GM19468 (cell line): ENCODE data around the gene SPATA20.
A peak's percentile ranks its signal among the peaks of the same experiment; 100 is the strongest.

Experiments used
- ATAC-seq: cut with Tn5 transposase; IDR thresholded peaks from one replicate; pipeline ENCODE4 v1.9.1; 2021; ENCODE audit warnings: mild to moderate bottlenecking, moderate library complexity, moderate number of reproducible peaks; ENCODE audit not compliant: unreplicated experiment; ENCODE audit errors: extremely low read depth

The SPATA20 gene

DNA sequence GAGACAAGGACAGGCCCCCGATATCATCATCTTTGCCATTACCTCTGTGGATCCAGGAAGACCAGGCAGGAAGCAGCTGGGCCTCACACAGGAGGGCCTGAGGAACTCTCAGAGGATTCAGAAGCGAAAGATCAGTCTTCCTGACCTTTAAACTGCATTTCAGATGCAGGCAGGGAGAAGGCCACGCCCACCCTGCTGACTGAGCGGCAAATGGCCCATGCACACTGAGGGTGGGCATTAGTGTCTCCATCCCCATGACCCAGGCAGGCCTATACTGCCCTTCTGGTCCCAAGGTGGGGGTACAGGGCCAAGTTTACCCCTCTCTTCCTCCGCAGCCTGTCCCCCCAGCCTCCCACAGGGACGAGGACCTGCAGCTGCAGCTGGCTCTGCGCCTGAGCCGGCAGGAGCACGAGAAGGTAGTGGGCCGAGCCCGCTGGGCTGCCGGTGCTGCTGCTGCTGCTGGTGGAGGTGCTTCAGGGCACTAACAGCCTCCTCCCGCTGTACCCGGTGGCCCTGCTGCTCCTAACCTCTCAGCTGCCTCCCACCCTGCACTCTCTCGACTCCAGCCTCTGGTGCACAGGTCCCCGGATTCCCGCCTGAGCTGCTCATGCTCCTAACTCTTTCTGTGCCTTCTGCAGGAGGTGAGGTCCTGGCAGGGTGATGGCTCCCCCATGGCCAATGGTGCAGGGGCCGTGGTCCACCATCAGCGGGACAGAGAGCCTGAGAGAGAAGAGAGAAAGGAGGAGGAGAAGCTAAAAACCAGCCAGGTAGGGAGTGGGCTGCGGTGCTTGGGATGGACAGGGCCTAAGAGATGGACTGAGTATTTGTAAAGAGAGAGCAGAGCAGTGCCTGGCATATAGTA is 8.2 kb upstream of the SPATA20 start:
- ATAC-seq = no peak

DNA sequence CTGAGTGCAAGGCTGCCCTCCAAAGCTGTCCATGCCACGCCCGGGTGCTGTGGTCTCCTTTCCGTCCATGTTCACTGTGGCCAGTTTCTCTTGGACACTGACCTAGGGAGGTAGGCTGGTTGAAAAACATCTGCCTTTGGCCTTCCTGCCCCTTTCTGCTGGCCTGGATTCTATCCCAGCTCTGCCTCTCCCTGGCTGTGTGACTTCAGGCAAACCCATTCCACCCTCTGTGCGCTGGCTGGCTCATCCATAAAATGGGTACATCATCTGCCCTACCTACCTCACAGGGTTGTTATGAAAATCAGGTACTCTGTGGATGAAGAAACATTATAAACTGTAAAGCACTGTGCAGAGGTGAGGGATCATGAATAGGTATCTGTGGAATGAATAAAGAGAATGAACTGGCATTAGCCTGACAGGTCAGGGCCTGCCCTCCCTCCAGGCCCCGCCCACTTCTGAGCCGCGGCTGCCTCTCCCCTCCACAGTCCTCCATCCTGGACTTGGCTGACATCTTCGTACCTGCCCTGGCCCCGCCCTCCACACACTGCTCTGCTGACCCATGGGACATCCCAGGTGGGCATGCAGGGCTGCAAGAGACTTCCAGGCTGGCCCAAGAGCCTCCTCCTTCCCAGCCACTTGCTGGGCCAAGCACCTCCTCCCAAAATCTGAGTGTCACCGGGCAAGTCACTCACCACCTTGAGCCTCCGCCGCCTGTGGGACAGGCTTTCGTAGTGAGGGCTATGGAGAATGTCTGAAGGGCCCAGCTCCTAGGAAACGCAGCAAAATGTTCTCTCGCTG is 7.0 kb upstream of the SPATA20 start:
- no peak for ATAC-seq

DNA sequence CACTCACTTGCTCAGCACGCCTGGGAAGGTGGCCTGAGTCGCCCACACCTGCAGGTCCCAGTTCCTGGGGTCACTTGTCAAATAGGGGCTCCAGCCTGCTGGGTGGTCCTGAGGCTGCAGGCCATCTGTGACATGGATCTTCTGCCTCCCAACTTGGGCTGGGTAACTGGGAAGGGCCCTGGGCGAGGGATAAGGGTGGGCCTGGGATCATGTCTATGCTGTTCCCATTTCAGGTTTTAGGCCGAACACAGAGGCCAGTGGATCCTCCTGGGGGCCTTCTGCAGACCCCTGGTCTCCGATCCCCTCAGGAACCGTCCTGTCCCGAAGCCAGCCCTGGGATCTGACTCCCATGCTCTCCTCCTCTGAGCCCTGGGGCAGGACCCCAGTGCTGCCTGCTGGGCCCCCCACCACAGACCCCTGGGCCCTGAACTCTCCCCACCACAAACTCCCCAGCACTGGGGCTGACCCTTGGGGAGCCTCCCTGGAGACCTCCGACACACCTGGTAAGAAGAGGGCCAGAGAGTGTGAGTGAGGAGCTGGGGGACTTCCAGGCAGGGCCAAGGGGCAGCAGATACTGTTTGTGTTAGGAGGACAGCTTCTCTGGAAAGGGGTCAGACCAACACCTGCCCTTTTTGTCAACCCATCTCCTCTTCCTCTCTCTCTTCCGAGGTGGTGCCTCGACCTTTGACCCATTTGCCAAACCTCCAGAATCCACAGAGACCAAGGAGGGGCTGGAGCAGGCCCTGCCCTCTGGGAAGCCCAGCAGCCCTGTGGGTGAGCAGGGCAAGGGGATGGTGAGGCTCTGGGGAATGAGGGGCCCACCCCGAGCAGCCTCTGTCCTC is 6.2 kb upstream of the SPATA20 start:
- ATAC-seq = no peak

DNA sequence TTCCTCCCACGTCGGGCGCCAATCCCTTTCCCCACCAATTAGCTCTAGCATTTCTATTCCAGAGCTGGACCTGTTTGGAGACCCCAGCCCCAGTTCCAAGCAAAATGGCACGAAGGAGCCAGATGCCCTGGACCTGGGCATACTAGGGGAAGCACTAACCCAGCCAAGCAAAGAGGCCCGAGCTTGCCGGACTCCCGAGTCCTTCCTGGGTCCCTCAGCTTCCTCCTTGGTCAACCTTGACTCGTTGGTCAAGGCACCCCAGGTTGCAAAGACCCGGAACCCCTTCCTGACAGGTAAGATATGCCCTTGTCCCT is 5.6 kb upstream of the SPATA20 start:
- no peak for ATAC-seq

DNA sequence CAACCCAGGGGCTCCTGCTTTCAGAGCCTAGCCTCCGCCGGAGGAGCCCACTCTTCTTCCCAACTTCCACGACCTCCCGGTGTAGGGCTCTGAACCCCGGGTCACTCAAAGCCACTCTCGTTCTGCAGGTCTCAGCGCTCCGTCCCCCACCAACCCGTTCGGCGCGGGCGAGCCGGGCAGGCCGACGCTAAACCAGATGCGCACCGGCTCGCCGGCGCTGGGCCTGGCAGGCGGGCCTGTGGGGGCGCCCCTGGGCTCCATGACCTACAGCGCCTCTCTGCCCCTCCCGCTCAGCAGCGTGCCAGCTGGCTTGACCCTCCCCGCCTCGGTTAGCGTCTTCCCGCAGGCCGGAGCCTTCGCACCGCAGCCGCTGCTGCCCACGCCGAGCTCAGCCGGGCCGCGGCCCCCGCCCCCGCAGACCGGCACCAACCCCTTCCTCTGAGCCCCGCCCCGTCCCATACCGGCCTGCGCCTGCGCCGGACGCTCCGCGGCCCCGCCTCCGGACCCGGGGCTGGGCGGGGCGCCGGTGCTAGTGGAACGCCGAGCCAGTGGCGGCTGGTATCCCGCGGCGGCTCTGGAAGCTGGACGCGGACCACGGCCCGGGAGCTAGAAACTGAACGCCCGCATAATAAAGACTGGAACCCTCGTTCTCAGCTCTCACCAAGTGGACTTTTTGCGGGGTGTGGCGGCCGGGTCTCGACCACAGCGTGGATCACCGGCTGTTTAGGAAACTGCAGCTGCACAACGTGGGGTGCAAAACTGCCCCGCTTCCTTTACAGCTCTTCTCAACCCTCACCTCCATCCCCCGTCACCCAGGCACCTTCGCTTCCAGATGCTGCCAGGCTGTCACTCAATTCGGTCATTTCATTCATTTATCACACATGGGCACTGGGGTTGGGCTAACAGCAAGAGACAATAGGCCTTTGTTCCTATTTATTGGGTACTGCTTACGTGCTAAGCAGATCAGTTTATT is 5.0 kb upstream of the SPATA20 start:
- ATAC-seq = peak; percentile 64

DNA sequence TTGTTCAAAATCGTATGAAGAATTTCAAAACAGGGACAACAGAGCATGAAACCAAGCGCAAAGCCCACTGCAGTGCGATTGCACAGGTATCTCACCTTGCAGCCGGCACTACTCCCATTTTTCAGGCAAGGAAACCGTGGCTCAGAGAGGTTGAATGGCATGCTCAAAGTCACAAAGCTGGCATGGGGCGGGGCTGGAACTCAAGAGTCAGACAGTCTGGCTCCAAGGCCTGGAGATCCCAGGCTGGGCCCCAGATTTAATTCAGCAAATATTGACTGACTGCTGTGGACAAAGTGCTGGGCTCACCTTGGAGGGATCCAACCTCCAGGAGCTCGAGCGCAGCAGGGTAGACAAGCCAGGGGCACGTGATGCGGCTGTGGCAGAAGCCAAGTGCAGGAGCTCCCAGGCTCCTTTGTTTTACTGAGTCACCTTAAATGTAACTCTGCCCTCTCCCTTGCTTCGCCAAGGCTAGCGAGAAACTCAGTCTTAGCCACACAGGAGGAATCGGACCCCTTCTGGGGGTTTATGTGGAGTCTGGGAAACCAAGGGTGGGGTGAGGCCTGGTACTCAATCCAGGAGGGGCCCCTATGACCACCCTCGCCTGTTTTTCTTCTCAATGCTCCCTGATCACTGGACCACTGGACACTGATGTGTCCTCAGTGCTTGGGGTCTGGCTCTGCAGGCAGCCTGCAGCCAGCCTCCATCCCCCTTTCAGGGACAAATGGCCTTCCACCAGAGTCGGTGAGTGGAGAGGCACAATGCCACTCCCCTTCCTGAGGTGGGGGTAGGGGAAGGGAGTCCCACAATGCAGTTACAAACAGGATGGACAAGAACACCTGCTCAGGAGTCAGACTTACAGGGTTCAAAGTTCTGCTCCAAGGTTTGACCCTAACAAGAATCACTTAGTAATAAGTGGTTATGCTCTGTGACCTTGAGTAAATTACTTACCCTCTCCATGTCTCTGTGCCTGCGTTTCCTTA is 3.9 kb upstream of the SPATA20 start:
- ATAC-seq = no peak

DNA sequence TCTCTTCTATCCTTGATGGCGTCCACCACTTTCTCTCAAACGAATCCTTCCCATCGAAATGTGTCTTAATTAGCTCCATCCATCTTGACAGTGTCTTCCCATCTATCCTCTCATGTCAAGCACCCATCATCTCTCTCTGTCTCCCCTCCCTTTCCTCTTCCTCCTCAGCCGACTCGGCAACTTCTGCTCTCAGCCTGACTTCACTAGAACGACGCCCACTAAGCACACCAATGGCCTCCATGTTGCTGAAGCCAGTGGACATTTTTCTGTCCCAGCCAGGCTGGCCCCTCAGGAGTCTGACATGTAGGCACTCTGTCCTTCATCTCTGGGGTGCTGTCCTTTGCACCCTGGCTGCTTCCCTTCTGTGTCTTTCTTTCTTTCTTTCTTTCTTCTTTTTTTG is 2.5 kb upstream of the SPATA20 start:
- ATAC-seq = no peak

DNA sequence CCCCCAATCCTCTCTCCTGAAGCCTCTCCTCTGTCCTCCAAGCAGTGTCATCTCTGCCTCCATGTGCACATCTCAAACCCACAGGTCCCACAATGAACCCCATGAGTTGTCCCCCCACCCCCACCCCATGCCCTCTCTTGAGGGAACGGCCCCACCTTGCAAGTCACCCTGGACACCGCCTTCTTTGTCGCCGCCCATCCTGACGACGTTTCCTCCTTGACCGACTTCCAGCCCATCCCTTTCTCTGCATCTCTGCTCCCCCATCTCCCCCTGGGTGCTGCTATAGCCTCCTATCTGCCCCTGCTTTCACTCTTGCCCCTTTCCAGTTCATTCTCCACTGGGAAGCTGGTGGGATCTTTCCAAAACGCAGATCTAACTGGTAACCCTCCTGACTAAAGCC is 1.7 kb upstream of the SPATA20 start:
- no peak for ATAC-seq

DNA sequence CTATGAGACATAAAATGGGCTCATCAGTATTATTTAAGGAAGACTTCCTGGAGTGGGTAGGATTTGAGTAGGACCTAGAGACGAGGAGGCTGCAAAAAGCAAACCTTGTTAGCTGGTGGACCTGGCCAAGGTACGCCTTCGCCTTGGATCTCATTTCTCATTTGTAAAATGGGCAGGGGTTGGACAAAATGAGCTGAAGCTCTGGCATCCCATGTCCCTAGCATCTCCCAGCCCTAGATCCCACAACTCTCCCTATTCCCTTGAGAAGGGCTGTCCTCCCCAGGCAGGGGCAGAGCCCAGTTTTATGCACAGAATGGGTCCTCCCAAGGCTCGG is 306 bp upstream of the SPATA20 start:
- no peak for ATAC-seq

DNA sequence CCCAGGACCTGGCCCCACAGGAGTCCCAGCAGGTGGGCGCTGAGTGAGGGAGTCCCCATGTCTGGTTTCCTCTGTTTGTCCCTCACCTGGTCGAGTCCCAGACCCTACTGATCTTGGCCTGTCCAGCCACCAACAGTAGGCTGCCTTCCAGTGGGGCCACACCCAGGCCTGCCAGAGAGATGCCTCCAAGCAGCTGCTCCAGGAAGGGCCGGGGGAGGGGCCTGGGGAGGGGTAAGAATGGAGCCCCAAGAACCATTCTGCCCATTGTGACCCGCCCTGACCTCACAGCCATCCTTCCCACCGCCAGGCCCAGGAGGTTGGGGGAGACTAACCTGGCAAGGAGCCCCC is 736 bp downstream of the SPATA20 start:
- ATAC-seq = no peak

DNA sequence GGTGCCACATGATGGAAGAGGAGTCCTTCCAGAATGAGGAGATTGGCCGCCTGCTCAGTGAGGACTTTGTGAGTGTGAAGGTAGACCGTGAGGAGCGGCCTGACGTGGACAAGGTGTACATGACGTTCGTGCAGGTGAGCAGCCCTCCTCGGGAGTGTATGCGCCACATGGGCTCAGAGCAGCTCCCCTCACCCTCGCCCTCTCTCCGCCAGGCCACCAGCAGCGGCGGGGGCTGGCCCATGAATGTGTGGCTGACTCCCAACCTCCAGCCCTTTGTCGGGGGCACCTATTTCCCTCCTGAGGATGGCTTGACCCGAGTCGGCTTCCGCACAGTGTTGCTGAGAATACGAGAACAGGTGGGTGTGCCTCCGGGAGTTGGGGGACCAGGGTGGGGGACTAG is 1.9 kb downstream of the SPATA20 start:
- ATAC-seq = no peak

DNA sequence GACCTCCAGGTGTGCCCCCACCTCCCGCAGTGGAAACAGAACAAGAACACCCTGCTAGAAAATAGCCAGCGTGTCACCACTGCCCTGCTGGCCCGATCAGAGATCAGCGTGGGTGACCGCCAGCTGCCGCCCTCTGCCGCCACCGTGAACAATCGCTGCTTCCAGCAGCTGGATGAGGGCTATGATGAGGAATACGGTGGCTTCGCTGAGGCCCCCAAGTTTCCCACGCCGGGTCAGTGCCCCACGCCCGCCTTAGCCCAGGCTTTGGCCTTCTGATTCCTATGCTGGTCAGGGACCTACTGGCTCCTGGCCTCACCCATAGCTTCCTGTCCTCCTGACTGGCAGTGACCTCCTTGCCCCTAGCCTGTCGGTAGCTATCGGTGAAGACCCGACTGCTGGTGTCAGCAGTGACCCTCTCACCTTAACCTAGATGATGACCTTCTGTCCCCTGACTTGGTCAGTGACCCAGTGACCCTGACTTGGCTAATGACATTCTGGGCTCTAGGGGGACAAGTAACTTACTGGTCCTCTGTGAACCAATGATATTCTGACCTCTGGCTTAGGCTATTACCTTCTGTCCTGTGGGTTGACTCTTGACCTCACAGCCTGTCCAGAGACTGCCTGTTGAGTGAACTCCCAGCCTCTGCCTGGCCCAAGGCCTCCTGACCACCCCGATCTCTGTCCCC is 2.4 kb downstream of the SPATA20 start:
- ATAC-seq = no peak

DNA sequence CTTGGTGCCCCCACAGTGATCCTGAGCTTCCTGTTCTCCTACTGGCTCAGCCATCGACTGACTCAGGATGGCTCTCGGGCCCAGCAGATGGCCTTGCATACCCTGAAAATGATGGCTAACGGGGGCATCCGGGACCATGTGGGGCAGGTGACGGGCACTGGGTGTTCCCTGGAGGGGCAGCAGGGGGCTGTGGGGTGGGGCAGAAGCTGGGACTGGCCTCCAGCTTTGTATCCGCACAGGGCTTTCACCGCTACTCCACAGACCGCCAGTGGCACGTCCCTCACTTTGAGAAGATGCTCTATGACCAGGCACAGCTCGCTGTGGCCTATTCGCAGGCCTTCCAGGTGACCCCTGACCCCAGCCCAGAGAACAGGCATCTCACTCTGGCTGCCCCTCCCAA is 3.0 kb downstream of the SPATA20 start:
- ATAC-seq = no peak

DNA sequence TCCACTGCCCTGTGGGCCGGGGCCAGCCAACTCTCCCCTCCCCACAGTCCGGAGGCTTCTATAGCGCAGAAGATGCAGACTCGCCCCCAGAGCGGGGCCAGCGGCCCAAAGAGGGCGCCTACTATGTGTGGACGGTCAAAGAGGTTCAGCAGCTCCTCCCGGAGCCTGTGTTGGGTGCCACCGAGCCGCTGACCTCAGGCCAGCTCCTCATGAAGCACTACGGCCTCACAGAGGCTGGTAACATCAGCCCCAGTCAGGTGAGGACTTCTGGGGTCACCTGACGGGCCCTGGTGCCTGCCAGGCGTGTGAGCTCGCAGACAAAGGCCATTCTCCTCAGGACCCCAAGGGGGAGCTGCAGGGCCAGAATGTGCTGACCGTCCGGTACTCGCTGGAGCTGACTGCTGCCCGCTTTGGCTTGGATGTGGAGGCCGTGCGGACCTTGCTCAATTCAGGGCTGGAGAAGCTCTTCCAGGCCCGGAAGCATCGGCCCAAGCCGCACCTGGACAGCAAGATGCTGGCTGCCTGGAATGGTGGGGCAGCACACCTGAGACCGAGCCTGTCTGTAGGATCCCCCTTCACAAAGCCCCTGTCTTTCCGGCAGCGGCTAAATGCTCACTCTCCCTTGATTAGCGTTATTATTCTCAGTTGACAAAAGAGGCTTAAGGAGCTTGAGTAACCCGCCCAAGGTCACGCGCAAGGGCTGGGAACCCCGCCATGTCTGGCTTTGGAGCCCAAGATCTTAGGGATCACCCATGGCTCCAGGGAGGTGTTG is 3.9 kb downstream of the SPATA20 start:
- no peak for ATAC-seq

DNA sequence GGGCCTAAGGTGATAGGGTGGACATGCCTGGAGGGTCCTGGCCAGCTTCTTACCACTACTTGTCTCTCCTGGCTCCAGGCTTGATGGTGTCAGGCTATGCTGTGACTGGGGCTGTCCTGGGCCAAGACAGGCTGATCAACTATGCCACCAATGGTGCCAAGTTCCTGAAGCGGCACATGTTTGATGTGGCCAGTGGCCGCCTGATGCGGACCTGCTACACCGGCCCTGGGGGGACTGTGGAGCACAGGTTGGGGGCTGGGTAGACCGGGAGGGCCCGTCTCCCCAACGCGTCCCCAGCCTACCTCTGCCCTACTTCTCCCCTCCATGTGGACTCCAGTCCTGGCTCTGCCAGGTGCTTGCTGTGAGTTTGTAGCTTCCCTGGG is 4.5 kb downstream of the SPATA20 start:
- no peak for ATAC-seq

DNA sequence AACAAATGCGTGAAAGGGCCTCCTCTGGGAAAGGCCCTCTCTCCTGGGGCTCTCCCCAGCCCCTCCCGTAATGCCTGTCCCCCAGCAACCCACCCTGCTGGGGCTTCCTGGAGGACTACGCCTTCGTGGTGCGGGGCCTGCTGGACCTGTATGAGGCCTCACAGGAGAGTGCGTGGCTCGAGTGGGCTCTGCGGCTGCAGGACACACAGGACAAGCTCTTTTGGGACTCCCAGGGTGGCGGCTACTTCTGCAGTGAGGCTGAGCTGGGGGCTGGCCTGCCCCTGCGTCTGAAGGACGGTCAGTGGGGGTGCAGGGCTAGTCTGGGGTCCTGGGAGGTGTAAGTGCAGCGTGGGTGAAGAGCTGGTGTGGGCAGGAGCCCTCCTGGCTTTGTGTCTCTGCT is 4.9 kb downstream of the SPATA20 start:
- no peak for ATAC-seq

DNA sequence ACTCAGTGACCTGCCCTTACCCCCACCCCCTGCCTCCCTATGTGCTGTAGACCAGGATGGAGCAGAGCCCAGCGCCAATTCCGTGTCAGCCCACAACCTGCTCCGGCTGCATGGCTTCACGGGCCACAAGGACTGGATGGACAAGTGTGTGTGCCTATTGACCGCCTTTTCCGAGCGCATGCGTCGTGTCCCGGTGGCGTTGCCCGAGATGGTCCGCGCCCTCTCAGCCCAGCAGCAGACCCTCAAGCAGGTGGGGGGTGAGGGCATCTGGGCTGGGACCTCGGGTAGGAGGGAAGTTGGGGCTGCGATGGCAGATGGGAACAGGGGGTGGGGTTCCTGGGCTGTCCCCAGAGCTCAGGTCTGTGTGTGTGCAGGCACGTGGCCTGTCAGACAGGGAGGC is 7.2 kb downstream of the SPATA20 start:
- ATAC-seq = no peak

DNA sequence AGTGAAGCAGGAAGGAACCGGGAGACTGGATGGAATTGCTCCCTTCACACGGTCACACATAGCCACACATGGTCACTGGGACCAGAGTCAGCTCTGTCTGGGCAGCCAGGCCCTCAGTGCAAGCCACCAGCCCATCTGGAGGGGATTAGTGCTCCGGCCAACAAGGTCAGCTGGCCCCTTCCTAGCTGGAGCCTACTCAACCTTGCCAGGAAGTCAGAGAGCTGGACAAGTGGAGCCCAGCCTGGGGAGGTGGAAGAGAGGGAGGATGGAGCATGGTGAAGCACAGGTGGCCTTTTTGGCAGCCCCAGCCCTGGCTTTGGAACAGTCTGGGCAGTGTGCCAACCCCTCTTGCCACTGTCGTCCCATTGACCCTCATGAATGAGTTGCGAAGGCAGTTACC is 9.8 kb downstream of the SPATA20 start:
- no peak for ATAC-seq
